Vagina (tissue), 2 donors: Measurements from ENCODE around the gene LCP1. TPM values are rescaled to one million over a fixed set of nuclear protein-coding genes. Genes with fewer than 3 reads are reported as not detected.
A peak's percentile ranks its signal among the peaks of the same experiment; 100 is the strongest.

Experiments used
- DNase-seq, 2 donors: peaks; one replicate each; pipeline ENCODE4 v3.0.0-alpha.2; 2017; ENCODE audit errors: extremely low spot score in 2 of 2
- H3K27ac ChIP-seq: fragments of 200-600 bp; sonication (generic); one replicate; pipeline ENCODE4 v1.5.1; 2019
- H3K27me3 ChIP-seq: fragments of 200-600 bp; sonication (generic); one replicate; pipeline ENCODE4 v1.5.1; 2019
- H3K36me3 ChIP-seq, 2 donors: fragments of 200-600 bp; sonication (generic); one replicate each; pipeline ENCODE4 v1.5.1; 2017 to 2019
- H3K4me1 ChIP-seq: fragments of 200-600 bp; sonication (generic); one replicate; pipeline ENCODE4 v1.5.1; 2019
- H3K4me3 ChIP-seq, 2 donors: fragments of 200-600 bp; sonication (generic); 1 replicate in 1 of 2; 2 replicates in 1 of 2; pipeline ENCODE4 v1.5.1; 2016 to 2019
- H3K9me3 ChIP-seq: fragments of 200-600 bp; sonication (generic); one replicate; pipeline ENCODE4 v1.5.1; 2019
- POLR2A ChIP-seq, 2 donors: fragments of 450-650 bp; IDR thresholded peaks; one replicate each; pipeline ENCODE4 v1.6.1; 2017; ENCODE audit warnings: antibody characterized with exemption in 2 of 2, mild to moderate bottlenecking in 2 of 2, moderate library complexity in 2 of 2
- POLR2AphosphoS5 ChIP-seq, 2 donors: sonication (generic); formaldehyde crosslinking; IDR thresholded peaks; one replicate each; pipeline ENCODE4 v1.9.0; 2017; ENCODE audit warnings: antibody characterized with exemption in 2 of 2, mild to moderate bottlenecking in 2 of 2, low read depth in 1 of 2; ENCODE audit not compliant: insufficient read depth in 1 of 2
- intact Hi-C: fragments of 100-400 bp; cut with DNase I; formaldehyde crosslinking; loops from one replicate; pipeline ENCODE4 v1.15.1; 2023
- total RNA-seq: library from RNA; depleted of rRNA; stranded (reverse); fragments of >200 nt; gene quantifications from one replicate; pipeline ENCODE4 v1.2.3, GENCODE V29; 2016
- TF ChIP-seq, protein P1 (sequence below), 3 experiments: fragments of 450-650 bp in 2 of 3; fragments of 200-600 bp in 1 of 3; sonication (generic) in 1 of 3; IDR thresholded peaks; one replicate each; pipeline ENCODE4 v1.5.1; 2017 to 2019; ENCODE audit warnings: antibody characterized with exemption in 3 of 3, mild to moderate bottlenecking in 2 of 3, moderate library complexity in 2 of 3

Gene LCP1
- total RNA-seq, 1 donor from 2014 or later: 30.9 TPM

DNA sequence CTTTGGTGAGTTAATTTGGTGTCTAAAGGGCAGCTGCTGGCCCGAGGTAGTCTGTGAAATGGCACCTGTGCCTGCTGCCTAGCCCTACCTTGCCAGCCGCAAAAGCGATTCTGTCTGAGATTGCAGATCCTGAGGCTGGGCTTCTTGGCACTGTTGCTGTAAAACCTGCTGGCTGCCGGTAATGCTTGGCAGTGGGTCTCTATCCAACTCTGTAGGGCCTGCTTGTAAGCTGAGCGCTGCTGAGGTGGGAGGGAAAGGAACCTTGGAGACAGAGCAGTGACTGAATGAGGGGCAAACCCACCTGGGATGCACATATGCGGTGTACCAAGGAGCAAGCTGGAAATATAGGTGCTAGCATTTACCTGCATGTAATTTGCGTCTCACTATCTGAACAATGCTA lies 11.7 kb downstream of the LCP1 start:
- intact Hi-C loops: no loop called here
- Histone ChIP-seq H3K27me3 (no peaks in the 10 kb centered on the region), H3K4me1 (peaks cover 11% of the 10 kb centered on the region), H3K27ac (no peak overlapping the region), H3K9me3 (no peaks in the 10 kb centered on the region), H3K36me3 (no peaks in the 10 kb centered on the region), H3K4me3 (no peak overlapping the region)
- TF ChIP-seq, protein P1, sequence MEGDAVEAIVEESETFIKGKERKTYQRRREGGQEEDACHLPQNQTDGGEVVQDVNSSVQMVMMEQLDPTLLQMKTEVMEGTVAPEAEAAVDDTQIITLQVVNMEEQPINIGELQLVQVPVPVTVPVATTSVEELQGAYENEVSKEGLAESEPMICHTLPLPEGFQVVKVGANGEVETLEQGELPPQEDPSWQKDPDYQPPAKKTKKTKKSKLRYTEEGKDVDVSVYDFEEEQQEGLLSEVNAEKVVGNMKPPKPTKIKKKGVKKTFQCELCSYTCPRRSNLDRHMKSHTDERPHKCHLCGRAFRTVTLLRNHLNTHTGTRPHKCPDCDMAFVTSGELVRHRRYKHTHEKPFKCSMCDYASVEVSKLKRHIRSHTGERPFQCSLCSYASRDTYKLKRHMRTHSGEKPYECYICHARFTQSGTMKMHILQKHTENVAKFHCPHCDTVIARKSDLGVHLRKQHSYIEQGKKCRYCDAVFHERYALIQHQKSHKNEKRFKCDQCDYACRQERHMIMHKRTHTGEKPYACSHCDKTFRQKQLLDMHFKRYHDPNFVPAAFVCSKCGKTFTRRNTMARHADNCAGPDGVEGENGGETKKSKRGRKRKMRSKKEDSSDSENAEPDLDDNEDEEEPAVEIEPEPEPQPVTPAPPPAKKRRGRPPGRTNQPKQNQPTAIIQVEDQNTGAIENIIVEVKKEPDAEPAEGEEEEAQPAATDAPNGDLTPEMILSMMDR (IDR thresholded peaks at IDR 0.05): no peak
- no peak for TF ChIP-seq POLR2A (IDR thresholded peaks at IDR 0.05)
- DNase-seq: no peak

DNA sequence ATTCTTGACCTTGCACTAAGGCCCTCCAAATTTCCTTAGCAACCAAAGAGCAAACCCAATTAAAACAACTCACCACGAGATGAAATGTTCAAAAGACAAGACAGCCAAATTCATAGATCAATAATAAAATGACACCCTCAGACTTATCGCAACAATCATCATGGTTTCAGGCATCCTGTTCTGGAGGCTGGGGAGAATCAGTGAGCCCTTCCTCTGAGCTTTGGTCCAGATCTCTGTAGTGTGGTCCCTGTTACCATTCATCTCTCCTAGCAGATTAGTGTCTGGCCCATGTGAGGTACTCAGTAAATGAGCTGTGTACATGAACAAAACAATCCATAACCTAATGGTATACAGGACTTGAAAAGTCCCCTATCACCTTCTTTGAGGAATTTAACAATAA lies 12.2 kb downstream of the LCP1 start:
- no peak for TF ChIP-seq POLR2A (IDR thresholded peaks at IDR 0.05)
- TF ChIP-seq, protein P1 (IDR thresholded peaks at IDR 0.05): no peak
- intact Hi-C loops: no loop called here
- H3K9me3 ChIP-seq: no peaks in the 10 kb centered on the region
- H3K4me3 ChIP-seq: no peak overlapping the region
- DNase-seq: no peak
- H3K36me3 ChIP-seq: no peaks in the 10 kb centered on the region
- peaks cover 11% of the 10 kb centered on the region for H3K4me1 ChIP-seq
- no peak overlapping the region for H3K27ac ChIP-seq
- no peaks in the 10 kb centered on the region for H3K27me3 ChIP-seq

DNA sequence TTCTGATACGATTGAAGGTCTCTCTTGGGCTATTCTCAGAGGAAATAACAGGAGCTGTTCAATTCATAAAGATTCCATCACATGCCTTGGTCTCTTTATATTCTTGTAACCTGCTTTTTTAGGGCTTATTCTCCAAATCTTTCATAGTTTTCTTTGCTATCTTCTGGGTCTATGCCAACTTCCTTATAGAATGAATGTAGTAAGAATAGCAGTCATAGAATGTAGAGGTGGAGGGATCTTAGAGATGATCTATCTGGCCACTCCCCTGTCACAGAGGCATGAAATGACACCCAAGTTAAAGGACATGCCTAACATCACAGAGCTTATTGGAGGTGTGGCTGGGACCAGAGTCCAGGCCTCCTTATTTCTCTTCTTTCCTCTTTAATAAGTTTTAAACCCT lies 13.2 kb downstream of the LCP1 start:
- no peak overlapping the region for H3K27ac ChIP-seq
- H3K4me1 ChIP-seq: peaks cover 11% of the 10 kb centered on the region
- TF ChIP-seq, protein P1 (IDR thresholded peaks at IDR 0.05): no peak
- TF ChIP-seq POLR2AphosphoS5 (IDR thresholded peaks at IDR 0.05; ENCODE audit: insufficient read depth in 1 of 2, low read depth in 1 of 2) (no peak), POLR2A (IDR thresholded peaks at IDR 0.05) (no peak)

DNA sequence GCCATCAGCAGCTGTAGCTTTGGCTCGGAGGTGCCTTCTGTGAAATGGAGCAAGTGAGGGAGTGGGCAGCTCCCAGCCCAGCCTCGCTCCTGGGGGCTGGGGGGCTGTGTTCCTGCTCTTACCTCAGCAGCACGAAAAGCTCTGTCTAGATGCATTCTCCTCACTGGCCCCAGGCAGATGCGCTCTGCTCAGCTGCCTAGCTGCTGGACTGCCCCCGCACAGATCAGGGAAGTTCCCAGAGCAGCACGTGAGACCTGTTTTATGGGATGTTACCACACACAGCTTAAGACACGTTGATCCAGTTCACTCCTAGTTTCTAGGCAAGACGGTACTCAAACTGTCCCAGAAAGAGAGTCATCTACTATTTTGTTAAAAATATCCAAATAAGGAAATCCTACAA lies 13.6 kb downstream of the LCP1 start:
- H3K9me3 ChIP-seq: no peaks in the 10 kb centered on the region
- intact Hi-C loops: no loop called here
- TF ChIP-seq POLR2A (IDR thresholded peaks at IDR 0.05) (no peak), POLR2AphosphoS5 (IDR thresholded peaks at IDR 0.05; ENCODE audit: insufficient read depth in 1 of 2, low read depth in 1 of 2) (peak; percentile 35 to 49)
- TF ChIP-seq, protein P1 (IDR thresholded peaks at IDR 0.05): no peak
- peak overlapping the region in 1 of 2 donors; percentile 27 for H3K4me3 ChIP-seq
- H3K4me1 ChIP-seq: peaks cover 11% of the 10 kb centered on the region
- no peak for DNase-seq
- no peak overlapping the region for H3K27ac ChIP-seq
- no peaks in the 10 kb centered on the region for H3K36me3 ChIP-seq
- no peaks in the 10 kb centered on the region for H3K27me3 ChIP-seq

More for the DNA sequence above, 13.2 kb downstream of the LCP1 start:
- intact Hi-C loops: no loop called here
- Histone ChIP-seq H3K27me3 (no peaks in the 10 kb centered on the region), H3K9me3 (no peaks in the 10 kb centered on the region), H3K36me3 (no peaks in the 10 kb centered on the region), H3K4me3 (peak overlapping the region in 1 of 2 donors; percentile 27)
- DNase-seq: no peak

DNA sequence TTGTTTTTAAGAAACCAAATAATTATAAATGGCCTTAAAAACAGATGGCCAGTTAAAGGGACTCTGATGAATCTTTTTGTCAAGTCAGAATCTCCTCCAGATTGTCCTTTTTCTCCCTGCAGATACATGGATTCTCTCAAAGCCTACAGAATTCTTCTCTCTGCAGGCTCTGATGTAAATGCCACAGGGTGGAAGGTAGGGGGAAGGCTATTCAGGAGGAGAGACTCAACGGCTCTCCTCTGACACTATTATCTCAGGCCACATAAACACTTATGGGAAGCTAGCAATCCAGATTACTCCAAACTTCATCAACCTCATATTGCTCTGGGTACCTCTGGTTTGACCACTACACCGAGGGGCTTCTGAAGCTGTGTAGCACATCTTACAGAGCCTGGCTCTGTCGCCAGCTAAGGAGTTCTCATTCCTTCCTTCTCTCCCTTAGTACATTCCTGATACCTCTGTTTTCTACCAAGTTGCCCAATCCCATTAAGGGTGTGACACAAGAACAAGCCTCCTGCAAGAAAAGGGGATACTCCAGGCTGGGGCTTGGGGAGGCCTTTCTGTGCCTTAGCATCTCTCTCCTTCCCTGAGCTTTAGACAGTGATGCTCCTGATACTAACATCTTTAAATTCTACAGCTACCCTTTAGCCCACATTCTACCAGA lies 14.9 kb downstream of the LCP1 start:
- peaks cover 11% of the 10 kb centered on the region for H3K4me1 ChIP-seq
- no peaks in the 10 kb centered on the region for H3K36me3 ChIP-seq
- no peak overlapping the region for H3K27ac ChIP-seq
- H3K9me3 ChIP-seq: no peaks in the 10 kb centered on the region
- TF ChIP-seq POLR2AphosphoS5 (IDR thresholded peaks at IDR 0.05; ENCODE audit: insufficient read depth in 1 of 2, low read depth in 1 of 2): no peak
- TF ChIP-seq, protein P1 (IDR thresholded peaks at IDR 0.05): no peak
- TF ChIP-seq POLR2A (IDR thresholded peaks at IDR 0.05): no peak
- H3K27me3 ChIP-seq: no peaks in the 10 kb centered on the region
- no peak for DNase-seq
- H3K4me3 ChIP-seq: no peak overlapping the region
- intact Hi-C loops: no loop called here
